Subcutaneous abdominal adipose tissue (tissue), 5 donors: ENCODE measurements around the gene EYA2.

Experiments used
- H3K27ac ChIP-seq: one replicate; pipeline ENCODE4 v1.7.0; 2013; ENCODE audit warnings: low read depth, mild to moderate bottlenecking, inconsistent platforms, low read length, moderate library complexity
- H3K27me3 ChIP-seq, 5 donors: one replicate each; pipeline ENCODE4 v1.7.0; 2013; ENCODE audit warnings: low read length in 5 of 5, inconsistent platforms in 1 of 5; ENCODE audit not compliant: control insufficient read depth in 5 of 5, insufficient read depth in 4 of 5
- H3K36me3 ChIP-seq, 5 donors: one replicate each; pipeline ENCODE4 v1.7.0; 2013; ENCODE audit warnings: low read length in 5 of 5; ENCODE audit not compliant: control insufficient read depth in 5 of 5, insufficient read depth in 5 of 5
- H3K4me1 ChIP-seq, 5 donors: one replicate each; pipeline ENCODE4 v1.7.0; 2013; ENCODE audit warnings: low read length in 5 of 5, mild to moderate bottlenecking in 3 of 5, moderate library complexity in 1 of 5; ENCODE audit not compliant: control insufficient read depth in 5 of 5, insufficient read depth in 5 of 5
- H3K4me3 ChIP-seq, 5 donors: one replicate each; pipeline ENCODE4 v1.7.0; 2013; ENCODE audit warnings: low read length in 5 of 5, low read depth in 1 of 5
- H3K9ac ChIP-seq, 5 donors: one replicate each; pipeline ENCODE4 v1.7.0; 2013; ENCODE audit warnings: low read length in 5 of 5, mild to moderate bottlenecking in 4 of 5, moderate library complexity in 3 of 5
- H3K9me3 ChIP-seq, 5 donors: one replicate each; pipeline ENCODE4 v1.7.0; 2013; ENCODE audit warnings: low read length in 5 of 5; ENCODE audit not compliant: control insufficient read depth in 5 of 5
- donor health status: healthy.
- donor health status: healthy.
- donor health status: healthy.
- donor health status: healthy.
- donor health status: healthy.

EYA2 gene

GRCh38 chr20:47062226-47062890 is 167.7 kb downstream of the EYA2 start:
- Histone ChIP-seq H3K9me3 (peaks cover 0 to 6% (median 6%) of the 10 kb centered on the region in 5 donors), H3K9ac (no peak overlapping the region), H3K4me3 (no peak overlapping the region), H3K4me1 (peaks cover 1 to 9% (median 7%) of the 10 kb centered on the region in 5 donors), H3K27ac (no peak overlapping the region), H3K27me3 (no peaks in the 10 kb centered on the region), H3K36me3 (peaks cover 0 to 10% (median 0%) of the 10 kb centered on the region in 5 donors)

GRCh38 chr20:47063407-47063806 is 168.8 kb downstream of the EYA2 start:
- peaks cover 1 to 9% (median 7%) of the 10 kb centered on the region in 5 donors for H3K4me1 ChIP-seq
- H3K9me3 ChIP-seq, result peaks cover 9 to 16% (median 15%) of the 10 kb centered on the region in 5 donors
- no peaks in the 10 kb centered on the region for H3K27me3 ChIP-seq
- peaks cover 0 to 10% (median 0%) of the 10 kb centered on the region in 5 donors for H3K36me3 ChIP-seq
- no peak overlapping the region for H3K27ac ChIP-seq
- H3K4me3 ChIP-seq, result no peak overlapping the region
- no peak overlapping the region for H3K9ac ChIP-seq

- Histone ChIP-seq H3K4me1 (peaks cover 1 to 9% (median 7%) of the 10 kb centered on the region in 5 donors), H3K27me3 (no peaks in the 10 kb centered on the region), H3K9me3 (peaks cover 10 to 20% (median 19%) of the 10 kb centered on the region in 5 donors), H3K27ac (no peak overlapping the region), H3K4me3 (no peak overlapping the region), H3K9ac (no peak overlapping the region), H3K36me3 (peaks cover 0 to 10% (median 0%) of the 10 kb centered on the region in 5 donors)
These were observed 169.2 kb downstream of the EYA2 start for GRCh38 chr20:47063808-47064207.

- Histone ChIP-seq H3K27me3 (no peaks in the 10 kb centered on the region), H3K9me3 (peaks cover 10 to 22% (median 20%) of the 10 kb centered on the region in 5 donors), H3K9ac (no peak overlapping the region), H3K27ac (no peak overlapping the region), H3K4me3 (no peak overlapping the region), H3K36me3 (peaks cover 0 to 5% (median under 1%) of the 10 kb centered on the region in 5 donors), H3K4me1 (peaks cover 1 to 9% (median 7%) of the 10 kb centered on the region in 5 donors)
These were observed 172.0 kb downstream of the EYA2 start for GRCh38 chr20:47066484-47067270.

- H3K4me3 ChIP-seq, result peak overlapping the region in 2 of 5 donors; percentile 18 to 19
- H3K9ac ChIP-seq, result no peak overlapping the region
- H3K9me3 ChIP-seq, result peaks cover 10 to 22% (median 20%) of the 10 kb centered on the region in 5 donors
- peaks cover 0 to 10% (median 8%) of the 10 kb centered on the region in 5 donors for H3K36me3 ChIP-seq
- H3K27me3 ChIP-seq, result no peaks in the 10 kb centered on the region
- peaks cover 1 to 9% (median 7%) of the 10 kb centered on the region in 5 donors for H3K4me1 ChIP-seq
- no peak overlapping the region for H3K27ac ChIP-seq
These were observed 173.1 kb downstream of the EYA2 start for GRCh38 chr20:47067776-47068175.

GRCh38 chr20:47070176-47070575 is 175.5 kb downstream of the EYA2 start:
- H3K9ac ChIP-seq, result no peak overlapping the region
- H3K27ac ChIP-seq, result no peak overlapping the region
- H3K36me3 ChIP-seq, result peaks cover 0 to 18% (median 8%) of the 10 kb centered on the region in 5 donors
- no peaks in the 10 kb centered on the region for H3K27me3 ChIP-seq
- peaks cover 10 to 22% (median 20%) of the 10 kb centered on the region in 5 donors for H3K9me3 ChIP-seq
- no peak overlapping the region for H3K4me3 ChIP-seq
- no peaks in the 10 kb centered on the region for H3K4me1 ChIP-seq

GRCh38 chr20:47071646-47072185 is 177.1 kb downstream of the EYA2 start:
- H3K27ac ChIP-seq, result no peak overlapping the region
- H3K36me3 ChIP-seq, result peaks cover 0 to 22% (median 8%) of the 10 kb centered on the region in 5 donors
- H3K4me3 ChIP-seq, result no peak overlapping the region
- no peak overlapping the region for H3K9ac ChIP-seq
- no peaks in the 10 kb centered on the region for H3K4me1 ChIP-seq
- H3K9me3 ChIP-seq, result peaks cover 11 to 24% (median 20%) of the 10 kb centered on the region in 5 donors
- H3K27me3 ChIP-seq, result no peaks in the 10 kb centered on the region

- no peak overlapping the region for H3K9ac ChIP-seq
- no peaks in the 10 kb centered on the region for H3K27me3 ChIP-seq
- peaks cover 0 to 27% (median 8%) of the 10 kb centered on the region in 5 donors for H3K36me3 ChIP-seq
- no peak overlapping the region for H3K4me3 ChIP-seq
- H3K27ac ChIP-seq, result no peak overlapping the region
- H3K9me3 ChIP-seq, result peaks cover 3 to 7% (median 6%) of the 10 kb centered on the region in 5 donors
- no peaks in the 10 kb centered on the region for H3K4me1 ChIP-seq
These were observed 179.3 kb downstream of the EYA2 start for GRCh38 chr20:47073766-47074475.

GRCh38 chr20:47075263-47075662 is 180.6 kb downstream of the EYA2 start:
- peaks cover 3 to 7% (median 5%) of the 10 kb centered on the region in 5 donors for H3K9me3 ChIP-seq
- H3K27me3 ChIP-seq, result no peaks in the 10 kb centered on the region

More at GRCh38 chr20:47075263-47075662, 180.6 kb downstream of the EYA2 start:
- Histone ChIP-seq H3K4me1 (no peaks in the 10 kb centered on the region), H3K27ac (no peak overlapping the region), H3K36me3 (peaks cover 0 to 27% (median 8%) of the 10 kb centered on the region in 5 donors), H3K9ac (no peak overlapping the region), H3K4me3 (no peak overlapping the region)
